ENCODE results near the gene RNU1-3.
"Not testable (repeated sequence)": the region's sequence is repeated elsewhere in the genome, so short reads cannot be mapped to it uniquely, and the experiment has no call there.

Gene RNU1-3

GRCh38 chr1:16665836-16666235 lies 912 bp downstream of the RNU1-3 start:
- H3K79me1 ChIP-seq (replicated peaks; ENCODE audit: low read length, poor library complexity, severe bottlenecking); H3K27me3 ChIP-seq (ENCODE audit: control insufficient read depth in 1 of 2, insufficient read depth in 1 of 2, low read length in 2 of 2); H3K23ac ChIP-seq (ENCODE audit: low read length in 2 of 2); H3K4me3 ChIP-seq (ENCODE audit: insufficient read depth in 1 of 2, low read depth in 1 of 2, low read length in 2 of 2); H3K4ac ChIP-seq (ENCODE audit: low read depth in 1 of 2, low read length in 2 of 2); H4K91ac ChIP-seq (ENCODE audit: low read length); H2BK120ac ChIP-seq (ENCODE audit: low read depth, low read length); H3K9ac ChIP-seq (ENCODE audit: low read length); H3K27ac ChIP-seq (ENCODE audit: low read length, poor library complexity, severe bottlenecking); H3K18ac ChIP-seq (ENCODE audit: low read depth in 1 of 2, low read length in 2 of 2); H2BK12ac ChIP-seq (ENCODE audit: low read length in 2 of 2); H4K8ac ChIP-seq (ENCODE audit: low read length); H3K14ac ChIP-seq (ENCODE audit: low read length in 2 of 2); H2BK5ac ChIP-seq (ENCODE audit: low read depth, low read length, poor library complexity, severe bottlenecking); DNase-seq; H3K9me3 ChIP-seq (ENCODE audit: control insufficient read depth, low read length); H2AK5ac ChIP-seq (ENCODE audit: low read length, severe bottlenecking); H2BK15ac ChIP-seq (ENCODE audit: low read depth, poor library complexity, severe bottlenecking); H3K36me3 ChIP-seq (ENCODE audit: control insufficient read depth in 1 of 2, insufficient read depth in 2 of 2, low read depth in 1 of 2, low read length in 2 of 2); H2AFZ ChIP-seq (ENCODE audit: low read depth, low read length); H3K4me2 ChIP-seq (ENCODE audit: low read length, poor library complexity, severe bottlenecking); H3K4me1 ChIP-seq (ENCODE audit: control insufficient read depth, insufficient read depth, low read depth, low read length): not testable (repeated sequence)
- WGBS, result no CpG with 5 or more reads among the region's 11 CpGs

GRCh38 chr1:16658234-16658633 lies 8.5 kb downstream of the RNU1-3 start:
- not testable (repeated sequence) for H3K79me1 ChIP-seq (replicated peaks; ENCODE audit: low read length, poor library complexity, severe bottlenecking); H3K9ac ChIP-seq (ENCODE audit: low read length); H2BK120ac ChIP-seq (ENCODE audit: low read depth, low read length); H4K91ac ChIP-seq (ENCODE audit: low read length); H3K23ac ChIP-seq (ENCODE audit: low read length in 2 of 2); H2AFZ ChIP-seq (ENCODE audit: low read depth, low read length); H3K18ac ChIP-seq (ENCODE audit: low read depth in 1 of 2, low read length in 2 of 2); H3K9me3 ChIP-seq (ENCODE audit: control insufficient read depth, low read length); H3K27me3 ChIP-seq (ENCODE audit: control insufficient read depth in 1 of 2, insufficient read depth in 1 of 2, low read length in 2 of 2); H2AK5ac ChIP-seq (ENCODE audit: low read length, severe bottlenecking); H3K4me2 ChIP-seq (ENCODE audit: low read length, poor library complexity, severe bottlenecking); H2BK5ac ChIP-seq (ENCODE audit: low read depth, low read length, poor library complexity, severe bottlenecking); H3K14ac ChIP-seq (ENCODE audit: low read length in 2 of 2); DNase-seq; H3K4ac ChIP-seq (ENCODE audit: low read depth in 1 of 2, low read length in 2 of 2); H3K36me3 ChIP-seq (ENCODE audit: control insufficient read depth in 1 of 2, insufficient read depth in 2 of 2, low read depth in 1 of 2, low read length in 2 of 2); H4K8ac ChIP-seq (ENCODE audit: low read length); H2BK12ac ChIP-seq (ENCODE audit: low read length in 2 of 2); H3K4me1 ChIP-seq (ENCODE audit: control insufficient read depth, insufficient read depth, low read depth, low read length); H3K27ac ChIP-seq (ENCODE audit: low read length, poor library complexity, severe bottlenecking); H2BK15ac ChIP-seq (ENCODE audit: low read depth, poor library complexity, severe bottlenecking); H3K4me3 ChIP-seq (ENCODE audit: insufficient read depth in 1 of 2, low read depth in 1 of 2, low read length in 2 of 2)
- no CpG with 5 or more reads among the region's 32 CpGs for WGBS

- not testable (repeated sequence) for H2BK15ac ChIP-seq (ENCODE audit: low read depth, poor library complexity, severe bottlenecking); H3K23ac ChIP-seq (ENCODE audit: low read length in 2 of 2); H2BK5ac ChIP-seq (ENCODE audit: low read depth, low read length, poor library complexity, severe bottlenecking); H2BK120ac ChIP-seq (ENCODE audit: low read depth, low read length); H3K9me3 ChIP-seq (ENCODE audit: control insufficient read depth, low read length); H3K27ac ChIP-seq (ENCODE audit: low read length, poor library complexity, severe bottlenecking); H2AK5ac ChIP-seq (ENCODE audit: low read length, severe bottlenecking); H3K4ac ChIP-seq (ENCODE audit: low read depth in 1 of 2, low read length in 2 of 2); DNase-seq; H3K9ac ChIP-seq (ENCODE audit: low read length); H2AFZ ChIP-seq (ENCODE audit: low read depth, low read length); H3K4me2 ChIP-seq (ENCODE audit: low read length, poor library complexity, severe bottlenecking); H3K27me3 ChIP-seq (ENCODE audit: control insufficient read depth in 1 of 2, insufficient read depth in 1 of 2, low read length in 2 of 2); H3K14ac ChIP-seq (ENCODE audit: low read length in 2 of 2); H3K4me3 ChIP-seq (ENCODE audit: insufficient read depth in 1 of 2, low read depth in 1 of 2, low read length in 2 of 2); H3K36me3 ChIP-seq (ENCODE audit: control insufficient read depth in 1 of 2, insufficient read depth in 2 of 2, low read depth in 1 of 2, low read length in 2 of 2); H3K18ac ChIP-seq (ENCODE audit: low read depth in 1 of 2, low read length in 2 of 2); H3K4me1 ChIP-seq (ENCODE audit: control insufficient read depth, insufficient read depth, low read depth, low read length); H4K8ac ChIP-seq (ENCODE audit: low read length); H3K79me1 ChIP-seq (replicated peaks; ENCODE audit: low read length, poor library complexity, severe bottlenecking); H4K91ac ChIP-seq (ENCODE audit: low read length); H2BK12ac ChIP-seq (ENCODE audit: low read length in 2 of 2)
- WGBS, result no CpG with 5 or more reads among the region's 14 CpGs
Observed at GRCh38 chr1:16656981-16657683, 9.6 kb downstream of the RNU1-3 start.

GRCh38 chr1:16656574-16656973 lies 10.2 kb downstream of the RNU1-3 start:
- H4K8ac ChIP-seq (ENCODE audit: low read length); H2BK12ac ChIP-seq (ENCODE audit: low read length in 2 of 2); H3K18ac ChIP-seq (ENCODE audit: low read depth in 1 of 2, low read length in 2 of 2); H4K91ac ChIP-seq (ENCODE audit: low read length); H3K4me1 ChIP-seq (ENCODE audit: control insufficient read depth, insufficient read depth, low read depth, low read length); H3K9me3 ChIP-seq (ENCODE audit: control insufficient read depth, low read length); H3K79me1 ChIP-seq (replicated peaks; ENCODE audit: low read length, poor library complexity, severe bottlenecking); H2AK5ac ChIP-seq (ENCODE audit: low read length, severe bottlenecking); H3K9ac ChIP-seq (ENCODE audit: low read length); H3K4me3 ChIP-seq (ENCODE audit: insufficient read depth in 1 of 2, low read depth in 1 of 2, low read length in 2 of 2); H2BK15ac ChIP-seq (ENCODE audit: low read depth, poor library complexity, severe bottlenecking); H3K14ac ChIP-seq (ENCODE audit: low read length in 2 of 2); H2AFZ ChIP-seq (ENCODE audit: low read depth, low read length); H3K4me2 ChIP-seq (ENCODE audit: low read length, poor library complexity, severe bottlenecking); H2BK120ac ChIP-seq (ENCODE audit: low read depth, low read length); H3K23ac ChIP-seq (ENCODE audit: low read length in 2 of 2); H3K27me3 ChIP-seq (ENCODE audit: control insufficient read depth in 1 of 2, insufficient read depth in 1 of 2, low read length in 2 of 2); H2BK5ac ChIP-seq (ENCODE audit: low read depth, low read length, poor library complexity, severe bottlenecking); H3K36me3 ChIP-seq (ENCODE audit: control insufficient read depth in 1 of 2, insufficient read depth in 2 of 2, low read depth in 1 of 2, low read length in 2 of 2); H3K27ac ChIP-seq (ENCODE audit: low read length, poor library complexity, severe bottlenecking); H3K4ac ChIP-seq (ENCODE audit: low read depth in 1 of 2, low read length in 2 of 2); DNase-seq: not testable (repeated sequence)
- WGBS, result no CpG with 5 or more reads among the region's 6 CpGs

All from mesenchymal stem cell (in vitro differentiated cells and primary cell).